ENCODE results near the gene PCAT7.

DNA sequence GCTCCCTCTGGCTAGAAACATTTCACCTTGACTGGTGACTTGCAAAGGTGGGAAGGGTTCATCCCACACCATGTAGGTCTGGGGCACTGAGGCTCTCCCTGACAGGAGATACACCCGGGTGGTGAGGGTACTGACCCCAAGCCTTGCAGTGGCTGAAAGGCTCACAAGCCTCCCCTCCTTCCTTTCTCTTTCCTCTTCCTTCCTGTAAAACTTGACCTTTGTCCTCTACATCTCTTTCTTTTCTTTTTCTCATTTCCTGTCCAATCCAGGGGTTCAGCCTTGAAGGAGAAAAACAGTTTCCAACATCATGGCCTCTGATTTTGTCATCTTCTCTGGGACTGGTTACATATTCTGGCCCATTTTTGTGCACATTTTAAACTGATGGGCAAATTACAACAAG, 22.2 kb downstream of the PCAT7 start:
- TF ChIP-seq ZNF331 (CRISPR knock-in tag; IDR thresholded peaks at IDR 0.05; ENCODE audit: low read depth) (no peak), NANOG (IDR thresholded peaks at IDR 0.05; ENCODE audit: borderline replicate concordance) (no peak), POLR2AphosphoS5 (IDR thresholded peaks at IDR 0.05; ENCODE audit: low read depth) (no peak), EZH2 (IDR thresholded peaks at IDR 0.05; ENCODE audit: low read depth, unreplicated experiment) (no peak), ZNF114 (CRISPR knock-in tag; IDR thresholded peaks at IDR 0.05) (no peak), EZH2phosphoT487 (IDR thresholded peaks at IDR 0.05; ENCODE audit: unreplicated experiment) (no peak), CREB1 (CRISPR knock-in tag; IDR thresholded peaks at IDR 0.05; ENCODE audit: low read depth) (no peak), JUNB (IDR thresholded peaks at IDR 0.05; ENCODE audit: unreplicated experiment) (no peak), STAT1 (IDR thresholded peaks at IDR 0.05; ENCODE audit: unreplicated experiment) (no peak)
- TF ChIP-seq, protein P1, sequence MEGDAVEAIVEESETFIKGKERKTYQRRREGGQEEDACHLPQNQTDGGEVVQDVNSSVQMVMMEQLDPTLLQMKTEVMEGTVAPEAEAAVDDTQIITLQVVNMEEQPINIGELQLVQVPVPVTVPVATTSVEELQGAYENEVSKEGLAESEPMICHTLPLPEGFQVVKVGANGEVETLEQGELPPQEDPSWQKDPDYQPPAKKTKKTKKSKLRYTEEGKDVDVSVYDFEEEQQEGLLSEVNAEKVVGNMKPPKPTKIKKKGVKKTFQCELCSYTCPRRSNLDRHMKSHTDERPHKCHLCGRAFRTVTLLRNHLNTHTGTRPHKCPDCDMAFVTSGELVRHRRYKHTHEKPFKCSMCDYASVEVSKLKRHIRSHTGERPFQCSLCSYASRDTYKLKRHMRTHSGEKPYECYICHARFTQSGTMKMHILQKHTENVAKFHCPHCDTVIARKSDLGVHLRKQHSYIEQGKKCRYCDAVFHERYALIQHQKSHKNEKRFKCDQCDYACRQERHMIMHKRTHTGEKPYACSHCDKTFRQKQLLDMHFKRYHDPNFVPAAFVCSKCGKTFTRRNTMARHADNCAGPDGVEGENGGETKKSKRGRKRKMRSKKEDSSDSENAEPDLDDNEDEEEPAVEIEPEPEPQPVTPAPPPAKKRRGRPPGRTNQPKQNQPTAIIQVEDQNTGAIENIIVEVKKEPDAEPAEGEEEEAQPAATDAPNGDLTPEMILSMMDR (conservative IDR thresholded peaks at IDR 0.05; ENCODE audit: low read depth in 2 of 2) = no peak
- TF ChIP-seq, protein P2, sequence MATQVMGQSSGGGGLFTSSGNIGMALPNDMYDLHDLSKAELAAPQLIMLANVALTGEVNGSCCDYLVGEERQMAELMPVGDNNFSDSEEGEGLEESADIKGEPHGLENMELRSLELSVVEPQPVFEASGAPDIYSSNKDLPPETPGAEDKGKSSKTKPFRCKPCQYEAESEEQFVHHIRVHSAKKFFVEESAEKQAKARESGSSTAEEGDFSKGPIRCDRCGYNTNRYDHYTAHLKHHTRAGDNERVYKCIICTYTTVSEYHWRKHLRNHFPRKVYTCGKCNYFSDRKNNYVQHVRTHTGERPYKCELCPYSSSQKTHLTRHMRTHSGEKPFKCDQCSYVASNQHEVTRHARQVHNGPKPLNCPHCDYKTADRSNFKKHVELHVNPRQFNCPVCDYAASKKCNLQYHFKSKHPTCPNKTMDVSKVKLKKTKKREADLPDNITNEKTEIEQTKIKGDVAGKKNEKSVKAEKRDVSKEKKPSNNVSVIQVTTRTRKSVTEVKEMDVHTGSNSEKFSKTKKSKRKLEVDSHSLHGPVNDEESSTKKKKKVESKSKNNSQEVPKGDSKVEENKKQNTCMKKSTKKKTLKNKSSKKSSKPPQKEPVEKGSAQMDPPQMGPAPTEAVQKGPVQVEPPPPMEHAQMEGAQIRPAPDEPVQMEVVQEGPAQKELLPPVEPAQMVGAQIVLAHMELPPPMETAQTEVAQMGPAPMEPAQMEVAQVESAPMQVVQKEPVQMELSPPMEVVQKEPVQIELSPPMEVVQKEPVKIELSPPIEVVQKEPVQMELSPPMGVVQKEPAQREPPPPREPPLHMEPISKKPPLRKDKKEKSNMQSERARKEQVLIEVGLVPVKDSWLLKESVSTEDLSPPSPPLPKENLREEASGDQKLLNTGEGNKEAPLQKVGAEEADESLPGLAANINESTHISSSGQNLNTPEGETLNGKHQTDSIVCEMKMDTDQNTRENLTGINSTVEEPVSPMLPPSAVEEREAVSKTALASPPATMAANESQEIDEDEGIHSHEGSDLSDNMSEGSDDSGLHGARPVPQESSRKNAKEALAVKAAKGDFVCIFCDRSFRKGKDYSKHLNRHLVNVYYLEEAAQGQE (IDR thresholded peaks at IDR 0.05; ENCODE audit: unreplicated experiment) = no peak
- TF ChIP-seq, protein P3, sequence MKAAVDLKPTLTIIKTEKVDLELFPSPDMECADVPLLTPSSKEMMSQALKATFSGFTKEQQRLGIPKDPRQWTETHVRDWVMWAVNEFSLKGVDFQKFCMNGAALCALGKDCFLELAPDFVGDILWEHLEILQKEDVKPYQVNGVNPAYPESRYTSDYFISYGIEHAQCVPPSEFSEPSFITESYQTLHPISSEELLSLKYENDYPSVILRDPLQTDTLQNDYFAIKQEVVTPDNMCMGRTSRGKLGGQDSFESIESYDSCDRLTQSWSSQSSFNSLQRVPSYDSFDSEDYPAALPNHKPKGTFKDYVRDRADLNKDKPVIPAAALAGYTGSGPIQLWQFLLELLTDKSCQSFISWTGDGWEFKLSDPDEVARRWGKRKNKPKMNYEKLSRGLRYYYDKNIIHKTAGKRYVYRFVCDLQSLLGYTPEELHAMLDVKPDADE (IDR thresholded peaks at IDR 0.05) = no peak
- TF ChIP-seq, protein P4, sequence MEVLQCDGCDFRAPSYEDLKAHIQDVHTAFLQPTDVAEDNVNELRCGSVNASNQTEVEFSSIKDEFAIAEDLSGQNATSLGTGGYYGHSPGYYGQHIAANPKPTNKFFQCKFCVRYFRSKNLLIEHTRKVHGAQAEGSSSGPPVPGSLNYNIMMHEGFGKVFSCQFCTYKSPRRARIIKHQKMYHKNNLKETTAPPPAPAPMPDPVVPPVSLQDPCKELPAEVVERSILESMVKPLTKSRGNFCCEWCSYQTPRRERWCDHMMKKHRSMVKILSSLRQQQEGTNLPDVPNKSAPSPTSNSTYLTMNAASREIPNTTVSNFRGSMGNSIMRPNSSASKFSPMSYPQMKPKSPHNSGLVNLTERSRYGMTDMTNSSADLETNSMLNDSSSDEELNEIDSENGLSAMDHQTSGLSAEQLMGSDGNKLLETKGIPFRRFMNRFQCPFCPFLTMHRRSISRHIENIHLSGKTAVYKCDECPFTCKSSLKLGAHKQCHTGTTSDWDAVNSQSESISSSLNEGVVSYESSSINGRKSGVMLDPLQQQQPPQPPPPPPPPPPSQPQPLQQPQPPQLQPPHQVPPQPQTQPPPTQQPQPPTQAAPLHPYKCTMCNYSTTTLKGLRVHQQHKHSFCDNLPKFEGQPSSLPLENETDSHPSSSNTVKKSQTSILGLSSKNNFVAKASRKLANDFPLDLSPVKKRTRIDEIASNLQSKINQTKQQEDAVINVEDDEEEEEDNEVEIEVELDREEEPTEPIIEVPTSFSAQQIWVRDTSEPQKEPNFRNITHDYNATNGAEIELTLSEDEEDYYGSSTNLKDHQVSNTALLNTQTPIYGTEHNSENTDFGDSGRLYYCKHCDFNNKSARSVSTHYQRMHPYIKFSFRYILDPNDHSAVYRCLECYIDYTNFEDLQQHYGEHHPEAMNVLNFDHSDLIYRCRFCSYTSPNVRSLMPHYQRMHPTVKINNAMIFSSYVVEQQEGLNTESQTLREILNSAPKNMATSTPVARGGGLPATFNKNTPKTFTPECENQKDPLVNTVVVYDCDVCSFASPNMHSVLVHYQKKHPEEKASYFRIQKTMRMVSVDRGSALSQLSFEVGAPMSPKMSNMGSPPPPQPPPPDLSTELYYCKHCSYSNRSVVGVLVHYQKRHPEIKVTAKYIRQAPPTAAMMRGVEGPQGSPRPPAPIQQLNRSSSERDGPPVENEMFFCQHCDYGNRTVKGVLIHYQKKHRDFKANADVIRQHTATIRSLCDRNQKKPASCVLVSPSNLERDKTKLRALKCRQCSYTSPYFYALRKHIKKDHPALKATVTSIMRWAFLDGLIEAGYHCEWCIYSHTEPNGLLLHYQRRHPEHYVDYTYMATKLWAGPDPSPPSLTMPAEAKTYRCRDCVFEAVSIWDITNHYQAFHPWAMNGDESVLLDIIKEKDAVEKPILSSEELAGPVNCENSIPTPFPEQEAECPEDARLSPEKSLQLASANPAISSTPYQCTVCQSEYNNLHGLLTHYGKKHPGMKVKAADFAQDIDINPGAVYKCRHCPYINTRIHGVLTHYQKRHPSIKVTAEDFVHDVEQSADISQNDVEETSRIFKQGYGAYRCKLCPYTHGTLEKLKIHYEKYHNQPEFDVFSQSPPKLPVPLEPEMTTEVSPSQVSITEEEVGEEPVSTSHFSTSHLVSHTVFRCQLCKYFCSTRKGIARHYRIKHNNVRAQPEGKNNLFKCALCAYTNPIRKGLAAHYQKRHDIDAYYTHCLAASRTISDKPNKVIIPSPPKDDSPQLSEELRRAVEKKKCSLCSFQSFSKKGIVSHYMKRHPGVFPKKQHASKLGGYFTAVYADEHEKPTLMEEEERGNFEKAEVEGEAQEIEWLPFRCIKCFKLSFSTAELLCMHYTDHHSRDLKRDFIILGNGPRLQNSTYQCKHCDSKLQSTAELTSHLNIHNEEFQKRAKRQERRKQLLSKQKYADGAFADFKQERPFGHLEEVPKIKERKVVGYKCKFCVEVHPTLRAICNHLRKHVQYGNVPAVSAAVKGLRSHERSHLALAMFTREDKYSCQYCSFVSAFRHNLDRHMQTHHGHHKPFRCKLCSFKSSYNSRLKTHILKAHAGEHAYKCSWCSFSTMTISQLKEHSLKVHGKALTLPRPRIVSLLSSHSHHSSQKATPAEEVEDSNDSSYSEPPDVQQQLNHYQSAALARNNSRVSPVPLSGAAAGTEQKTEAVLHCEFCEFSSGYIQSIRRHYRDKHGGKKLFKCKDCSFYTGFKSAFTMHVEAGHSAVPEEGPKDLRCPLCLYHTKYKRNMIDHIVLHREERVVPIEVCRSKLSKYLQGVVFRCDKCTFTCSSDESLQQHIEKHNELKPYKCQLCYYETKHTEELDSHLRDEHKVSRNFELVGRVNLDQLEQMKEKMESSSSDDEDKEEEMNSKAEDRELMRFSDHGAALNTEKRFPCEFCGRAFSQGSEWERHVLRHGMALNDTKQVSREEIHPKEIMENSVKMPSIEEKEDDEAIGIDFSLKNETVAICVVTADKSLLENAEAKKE (CRISPR knock-in tag; IDR thresholded peaks at IDR 0.05) = no peak

Measured in GM23338 (cell line).